Prostate gland (tissue), 2 donors: ENCODE results near the gene SPRR1A. TPM values are rescaled to one million over a fixed set of nuclear protein-coding genes. Genes with fewer than 3 reads are reported as not detected.

Experiments used
- DNase-seq: peaks from one replicate; pipeline ENCODE4 v3.0.0-alpha.2; 2019; ENCODE audit warnings: low spot score
- H3K27ac ChIP-seq, 2 donors: fragments of 200-600 bp; sonication (generic); 2 replicates each; pipeline ENCODE4 v1.5.1; 2017 to 2019
- H3K27me3 ChIP-seq: fragments of 200-600 bp; sonication (generic); replicated peaks from 2 replicates; pipeline ENCODE4 v1.5.1; 2019; ENCODE audit not compliant: insufficient read depth
- H3K36me3 ChIP-seq, 2 donors: fragments of 200-600 bp; sonication (generic); 1 replicate in 1 of 2; 2 replicates in 1 of 2; pipeline versions ENCODE4 v1.5.1 to v1.8.1; 2017 to 2019
- H3K4me1 ChIP-seq: fragments of 200-600 bp; sonication (generic); replicated peaks from 2 replicates; pipeline ENCODE4 v1.5.1; 2019
- H3K4me3 ChIP-seq, 2 donors: fragments of 200-600 bp; sonication (generic); 2 replicates each; pipeline ENCODE4 v1.5.1; 2017 to 2019
- H3K9me3 ChIP-seq: fragments of 200-600 bp; sonication (generic); 2 replicates; pipeline ENCODE4 v1.5.1; 2017
- POLR2A ChIP-seq: fragments of 450-650 bp; IDR thresholded peaks from one replicate; pipeline ENCODE4 v1.6.1; 2016; ENCODE audit warnings: antibody characterized with exemption, mild to moderate bottlenecking
- POLR2AphosphoS5 ChIP-seq: sonication (generic); formaldehyde crosslinking; IDR thresholded peaks from one replicate; pipeline ENCODE4 v1.6.1; 2017; ENCODE audit warnings: antibody characterized with exemption
- WGBS: methylation state at CpG from one replicate; pipeline ENCODE4 v1.1.5; 2018; 5-methylcytosine and 5-hydroxymethylcytosine counted together
- intact Hi-C: fragments of 100-400 bp; cut with DNase I; formaldehyde crosslinking; loops from one replicate; pipeline ENCODE4 v1.14.2; 2022
- total RNA-seq, 2 donors: library from RNA; depleted of rRNA; stranded (reverse); fragments of >200 nt; gene quantifications; one replicate each; pipeline ENCODE4 v1.1.0, GENCODE V29; 2016
- TF ChIP-seq, protein P1 (sequence below), 4 experiments: fragments of 200-600 bp in 2 of 4; fragments of 450-650 bp in 2 of 4; sonication (generic) in 2 of 4; IDR thresholded peaks; 1 replicate in 3 of 4; 2 replicates in 1 of 4; pipeline ENCODE4 v1.5.1; 2016 to 2019; ENCODE audit warnings: antibody characterized with exemption in 4 of 4, mild to moderate bottlenecking in 2 of 4, moderate library complexity in 2 of 4

Gene SPRR1A
- total RNA-seq, 2 donors from 2014 or later = not detected

- 87% methylated on average over 3 of the region's 3 CpGs for WGBS
- H3K4me3 ChIP-seq = no peak overlapping the region
- H3K27ac ChIP-seq = no peak overlapping the region
- no peak for DNase-seq
- no peaks in the 10 kb centered on the region for H3K36me3 ChIP-seq
- no peak for TF ChIP-seq POLR2AphosphoS5
- TF ChIP-seq, protein P1, sequence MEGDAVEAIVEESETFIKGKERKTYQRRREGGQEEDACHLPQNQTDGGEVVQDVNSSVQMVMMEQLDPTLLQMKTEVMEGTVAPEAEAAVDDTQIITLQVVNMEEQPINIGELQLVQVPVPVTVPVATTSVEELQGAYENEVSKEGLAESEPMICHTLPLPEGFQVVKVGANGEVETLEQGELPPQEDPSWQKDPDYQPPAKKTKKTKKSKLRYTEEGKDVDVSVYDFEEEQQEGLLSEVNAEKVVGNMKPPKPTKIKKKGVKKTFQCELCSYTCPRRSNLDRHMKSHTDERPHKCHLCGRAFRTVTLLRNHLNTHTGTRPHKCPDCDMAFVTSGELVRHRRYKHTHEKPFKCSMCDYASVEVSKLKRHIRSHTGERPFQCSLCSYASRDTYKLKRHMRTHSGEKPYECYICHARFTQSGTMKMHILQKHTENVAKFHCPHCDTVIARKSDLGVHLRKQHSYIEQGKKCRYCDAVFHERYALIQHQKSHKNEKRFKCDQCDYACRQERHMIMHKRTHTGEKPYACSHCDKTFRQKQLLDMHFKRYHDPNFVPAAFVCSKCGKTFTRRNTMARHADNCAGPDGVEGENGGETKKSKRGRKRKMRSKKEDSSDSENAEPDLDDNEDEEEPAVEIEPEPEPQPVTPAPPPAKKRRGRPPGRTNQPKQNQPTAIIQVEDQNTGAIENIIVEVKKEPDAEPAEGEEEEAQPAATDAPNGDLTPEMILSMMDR (IDR thresholded peaks at IDR 0.05) = no peak
- no peak for TF ChIP-seq POLR2A
- H3K27me3 ChIP-seq = no peaks in the 10 kb centered on the region
- intact Hi-C loops = no loop called here
- H3K9me3 ChIP-seq = no peaks in the 10 kb centered on the region
- H3K4me1 ChIP-seq = no peaks in the 10 kb centered on the region
Measured at GRCh38 chr1:152957561-152957960, 26.3 kb upstream of the SPRR1A start.

DNA sequence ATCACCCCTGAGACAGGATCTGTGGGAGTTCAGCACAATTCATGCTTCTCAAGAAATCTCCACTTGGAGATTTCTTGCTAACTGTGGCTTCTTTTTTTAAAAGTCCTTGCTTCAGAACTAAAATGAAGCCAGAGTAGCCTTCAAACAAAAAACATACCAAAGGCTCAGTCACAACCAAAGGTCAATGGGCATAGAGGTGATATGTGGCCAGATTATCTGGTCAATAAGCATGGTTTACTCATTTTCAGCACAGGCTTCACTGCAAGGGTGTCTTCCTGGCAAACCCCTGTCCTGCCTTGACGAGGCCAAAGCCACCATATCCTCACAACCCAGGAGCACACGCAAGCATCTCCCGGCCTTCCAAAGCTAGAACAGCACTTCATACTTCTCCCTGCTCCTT lies 24.6 kb upstream of the SPRR1A start:
- TF ChIP-seq POLR2A (no peak), POLR2AphosphoS5 (no peak)
- TF ChIP-seq, protein P1 (IDR thresholded peaks at IDR 0.05) = no peak
- Histone ChIP-seq H3K9me3 (no peaks in the 10 kb centered on the region), H3K4me1 (no peaks in the 10 kb centered on the region), H3K36me3 (no peaks in the 10 kb centered on the region), H3K27ac (no peak overlapping the region), H3K4me3 (no peak overlapping the region), H3K27me3 (no peaks in the 10 kb centered on the region)
- WGBS = 88% methylated on average over 3 of the region's 3 CpGs
- intact Hi-C loops = no loop called here
- no peak for DNase-seq

- Histone ChIP-seq H3K27ac (no peak overlapping the region), H3K4me3 (no peak overlapping the region), H3K27me3 (no peaks in the 10 kb centered on the region), H3K4me1 (no peaks in the 10 kb centered on the region), H3K36me3 (no peaks in the 10 kb centered on the region), H3K9me3 (no peaks in the 10 kb centered on the region)
- no peak for DNase-seq
- TF ChIP-seq, protein P1 (IDR thresholded peaks at IDR 0.05) = no peak
- TF ChIP-seq POLR2AphosphoS5 = no peak
- no peak for TF ChIP-seq POLR2A
- WGBS = 94% methylated on average over 10 of the region's 10 CpGs
- intact Hi-C loops = no loop called here
Measured at GRCh38 chr1:152959801-152960451, 24.0 kb upstream of the SPRR1A start.

- no peaks in the 10 kb centered on the region for H3K9me3 ChIP-seq
- no peak overlapping the region for H3K4me3 ChIP-seq
- H3K27ac ChIP-seq = no peak overlapping the region
- intact Hi-C loops = no loop called here
- TF ChIP-seq, protein P1 (IDR thresholded peaks at IDR 0.05) = no peak
- TF ChIP-seq POLR2AphosphoS5 (no peak), POLR2A (no peak)
- WGBS = 60% methylated on average over 10 of the region's 10 CpGs
- H3K27me3 ChIP-seq = no peaks in the 10 kb centered on the region
- DNase-seq = no peak
- no peaks in the 10 kb centered on the region for H3K36me3 ChIP-seq
- no peaks in the 10 kb centered on the region for H3K4me1 ChIP-seq
Measured at GRCh38 chr1:152960452-152961044, 23.3 kb upstream of the SPRR1A start.
